IMR-90 (cell line): ENCODE measurements around the gene SLC4A8. TPM values are rescaled to one million over a fixed set of nuclear protein-coding genes. Genes with fewer than 3 reads are reported as not detected.

ENCODE experiments used
- ATAC-seq: fragments of 200-7000 bp; cut with Tn5 transposase; 2 replicates; pipeline ENCODE4 v1.9.1; 2020; ENCODE audit warnings: low read depth, mild to moderate bottlenecking, moderate library complexity
- BruUV-seq: library from RNA; stranded (reverse); fragments of 400-500 nt; replicated peaks from 2 replicates; lab custom pipeline; 2021; lab: Mats Ljungman, UMichigan
- CTCF ChIA-PET: fragments of 300-600 bp; formaldehyde crosslinking; extraction: SDS; loops from one replicate; lab custom pipeline; 2021; ENCODE audit warnings: antibody characterized with exemption; lab: Yijun Ruan, JAX
- POLR2A ChIA-PET: fragments of 300-600 bp; sonication (Branson Sonifier 250); formaldehyde crosslinking; loops from one replicate; lab custom pipeline; 2022; ENCODE audit warnings: antibody characterized with exemption; ENCODE audit not compliant: unreplicated experiment; lab: Charles Lee
- DNase-seq: peaks from one replicate; pipeline ENCODE4 v3.0.0; 2013
- H2AFZ ChIP-seq: replicated peaks from 2 replicates; pipeline ENCODE3; 2013; ENCODE audit warnings: low read length, mild to moderate bottlenecking; ENCODE audit not compliant: poor library complexity
- H2AK5ac ChIP-seq: 2 replicates; pipeline ENCODE4 v1.6.1; 2013; ENCODE audit warnings: low read depth, low read length, inconsistent platforms
- H2AK9ac ChIP-seq: replicated peaks from 2 replicates; pipeline ENCODE3; 2013; ENCODE audit warnings: mild to moderate bottlenecking, low read depth, low read length, moderate library complexity; ENCODE audit not compliant: poor library complexity
- H2BK120ac ChIP-seq: 2 replicates; pipeline ENCODE4 v1.6.1; 2013; ENCODE audit warnings: low read depth, low read length, inconsistent platforms
- H2BK15ac ChIP-seq: 3 replicates; pipeline ENCODE4 v1.6.1; 2013; ENCODE audit warnings: low read depth, low read length, inconsistent platforms
- H2BK20ac ChIP-seq: 2 replicates; pipeline ENCODE4 v1.6.1; 2013; ENCODE audit warnings: low read depth, mild to moderate bottlenecking, inconsistent platforms, low read length, moderate library complexity
- H2BK5ac ChIP-seq: 2 replicates; pipeline ENCODE4 v1.6.1; 2013; ENCODE audit warnings: mild to moderate bottlenecking, low read depth, low read length, inconsistent platforms; ENCODE audit not compliant: poor library complexity, severe bottlenecking
- H3K14ac ChIP-seq: replicated peaks from 2 replicates; pipeline ENCODE4 v1.6.1; 2013; ENCODE audit warnings: low read depth, low read length, inconsistent platforms
- H3K18ac ChIP-seq: 2 replicates; pipeline ENCODE4 v1.6.1; 2013; ENCODE audit warnings: low read depth, low read length, control low read depth
- H3K23ac ChIP-seq: 2 replicates; pipeline ENCODE4 v1.6.1; 2013; ENCODE audit warnings: low read depth, low read length, inconsistent platforms
- H3K27ac ChIP-seq: 2 replicates; pipeline ENCODE4 v1.5.1; 2013; ENCODE audit warnings: mild to moderate bottlenecking, control low read depth, low read length; ENCODE audit not compliant: insufficient read depth
- H3K27me3 ChIP-seq: 2 replicates; pipeline ENCODE4 v1.6.1; 2013; ENCODE audit warnings: low read length; ENCODE audit not compliant: control insufficient read depth, insufficient read depth
- H3K36me3 ChIP-seq: 2 replicates; pipeline ENCODE4 v1.6.1; 2013; ENCODE audit warnings: low read length, mixed read lengths; ENCODE audit not compliant: control insufficient read depth, insufficient read depth
- H3K4ac ChIP-seq: 2 replicates; pipeline ENCODE4 v1.6.1; 2013; ENCODE audit warnings: low read depth, low read length, inconsistent platforms
- H3K4me1 ChIP-seq: 2 replicates; pipeline ENCODE4 v1.6.1; 2013; ENCODE audit warnings: low read length, mixed read lengths; ENCODE audit not compliant: control insufficient read depth, insufficient read depth
- H3K4me2 ChIP-seq: 2 replicates; pipeline ENCODE4 v1.6.1; 2013; ENCODE audit warnings: low read depth, mild to moderate bottlenecking, control low read depth, low read length, moderate library complexity
- H3K4me3 ChIP-seq: 2 replicates; pipeline ENCODE4 v1.5.1; 2013; ENCODE audit warnings: low read depth, mild to moderate bottlenecking, control low read depth, low read length, moderate library complexity; ENCODE audit not compliant: insufficient read depth
- H3K56ac ChIP-seq: 2 replicates; pipeline ENCODE4 v1.6.1; 2013; ENCODE audit warnings: low read length, inconsistent platforms; ENCODE audit not compliant: insufficient read depth; ENCODE audit errors: extremely low read depth
- H3K79me1 ChIP-seq, 2 experiments: 2 replicates each; pipeline ENCODE4 v1.6.1; 2013; ENCODE audit warnings: low read length in 2 of 2, inconsistent platforms in 1 of 2, low read depth in 1 of 2
- H3K9ac ChIP-seq: 2 replicates; pipeline ENCODE4 v1.6.1; 2013; ENCODE audit warnings: low read depth, low read length, control low read depth
- H3K9me1 ChIP-seq: 2 replicates; pipeline ENCODE4 v1.6.1; 2013; ENCODE audit warnings: low read length, inconsistent platforms; ENCODE audit not compliant: insufficient read depth
- H3K9me3 ChIP-seq: 2 replicates; pipeline ENCODE4 v1.6.1; 2013; ENCODE audit warnings: low read length; ENCODE audit not compliant: control insufficient read depth, insufficient read depth
- H4K20me1 ChIP-seq: 2 replicates; pipeline ENCODE4 v1.6.1; 2013; ENCODE audit warnings: low read length, inconsistent platforms; ENCODE audit not compliant: insufficient read depth
- H4K5ac ChIP-seq: 2 replicates; pipeline ENCODE4 v1.6.1; 2013; ENCODE audit warnings: mild to moderate bottlenecking, low read depth, low read length, control low read depth
- H4K8ac ChIP-seq, 2 experiments: 2 replicates each; pipeline ENCODE4 v1.6.1; 2013; ENCODE audit warnings: low read depth in 2 of 2, low read length in 2 of 2, control low read depth in 1 of 2, inconsistent platforms in 1 of 2
- H4K91ac ChIP-seq: 2 replicates; pipeline ENCODE4 v1.6.1; 2013; ENCODE audit warnings: low read depth, low read length, inconsistent platforms; ENCODE audit not compliant: insufficient read depth
- BHLHE40 ChIP-seq: fragments of 150-350 bp; IDR thresholded peaks from 2 replicates; pipeline ENCODE4 v1.6.1; 2016; ENCODE audit warnings: mild to moderate bottlenecking, low read depth, low read length
- CEBPB ChIP-seq: IDR thresholded peaks from 2 replicates; pipeline ENCODE4 v1.6.1; 2012; ENCODE audit warnings: low read depth, low read length, improper control_type of control experiment
- CHD1 ChIP-seq: IDR thresholded peaks from 2 replicates; pipeline ENCODE4 v1.6.1; 2012; ENCODE audit warnings: low read depth, low read length, improper control_type of control experiment
- CTCF ChIP-seq: conservative IDR thresholded peaks from 2 replicates; pipeline ENCODE4 v1.5.1; 2012; ENCODE audit warnings: mild to moderate bottlenecking, low read depth, low read length, improper control_type of control experiment
- MAFK ChIP-seq: IDR thresholded peaks from 2 replicates; pipeline ENCODE4 v1.6.1; 2012; ENCODE audit warnings: low read depth, low read length, improper control_type of control experiment
- NFE2L2 ChIP-seq: fragments of 150-350 bp; IDR thresholded peaks from 2 replicates; pipeline ENCODE4 v1.6.1; 2016; ENCODE audit warnings: low read depth, mild to moderate bottlenecking, low read length
- RAD21 ChIP-seq: IDR thresholded peaks from 2 replicates; pipeline ENCODE4 v1.6.1; 2012; ENCODE audit warnings: low read length, improper control_type of control experiment
- SMC3 ChIP-seq: fragments of 150-350 bp; IDR thresholded peaks from 2 replicates; pipeline ENCODE4 v1.6.1; 2016; ENCODE audit warnings: low read depth, mild to moderate bottlenecking, antibody characterized with exemption, low read length, moderate library complexity
- WGBS, 2 experiments: methylation state at CpG; one replicate each; pipeline versions ENCODE4 v1.1.5 to v1.1.7; 2013; ENCODE audit warnings: missing lambda C conversion rate in 2 of 2; ENCODE audit not compliant: insufficient read length in 1 of 2; ENCODE audit errors: extremely low coverage in 2 of 2; 5-methylcytosine and 5-hydroxymethylcytosine counted together
- dilution Hi-C: fragments of 300-500 bp; cut with HindIII; formaldehyde crosslinking; loops from one replicate; pipeline ENCODE4 v1.14.3; 2018; ENCODE audit warnings: low sequenced_read_pairs; ENCODE audit not compliant: unreplicated experiment
- in situ Hi-C: fragments of 300-500 bp; cut with MboI; formaldehyde crosslinking; loops from 3 replicates; pipeline ENCODE4 v1.14.3; 2019; ENCODE audit warnings: low sequenced_read_pairs, inconsistent platforms, mixed read lengths
- intact Hi-C: fragments of 100-400 bp; cut with micrococcal nuclease; formaldehyde crosslinking; loops from 2 replicates; pipeline ENCODE4 v1.10.0; 2022
- polyA plus RNA-seq, 3 experiments: library from polyadenylated mRNA; depleted of rRNA; stranded (reverse); fragments of >200 nt; gene quantifications; 2 replicates each; pipeline ENCODE4 v1.2.3, GENCODE V29; 2012; ENCODE audit warnings: low replicate concordance in 1 of 3
- total RNA-seq: library from RNA; depleted of rRNA; stranded (reverse); fragments of >200 nt; gene quantifications from 2 replicates; pipeline ENCODE4 v1.2.3, GENCODE V29; 2012

Gene SLC4A8
- total and polyA plus RNA-seq, 2 of the 4 experiments (the other 2 are of a cell fraction), result 3.1 to 5.2 TPM

GRCh38 chr12:51417826-51418225, 6.8 kb upstream of the SLC4A8 start:
- H4K5ac ChIP-seq, result no peak overlapping the region
- H3K9me3 ChIP-seq, result no peaks in the 10 kb centered on the region
- H4K91ac ChIP-seq, result no peak overlapping the region
- CTCF ChIA-PET, result interaction anchor here (3.4 kb wide), 1 partner anchor 457 kb away, joined by 11 read pairs; no protein-coding TSS in a partner anchor
- H3K14ac ChIP-seq, result no peak overlapping the region
- no TSS peak for BruUV-seq
- no peak overlapping the region for H2BK15ac ChIP-seq
- H3K27me3 ChIP-seq, result no peaks in the 10 kb centered on the region; the same call in 1 of the 2 replicates
- no peak overlapping the region for H2AFZ ChIP-seq
- no peak overlapping the region for H3K4ac ChIP-seq
- intact Hi-C loops, result no loop called here
- H4K20me1 ChIP-seq, result no peaks in the 10 kb centered on the region
- H3K4me1 ChIP-seq, result no peaks in the 10 kb centered on the region
- H3K23ac ChIP-seq, result no peak overlapping the region
- H3K27ac ChIP-seq, result no peak overlapping the region
- no peak overlapping the region for H2BK20ac ChIP-seq
- H3K4me2 ChIP-seq, result no peak overlapping the region
- H3K18ac ChIP-seq, result no peak overlapping the region
- no peaks in the 10 kb centered on the region for H3K9me1 ChIP-seq
- dilution Hi-C loops, result no loop called here
- H3K9ac ChIP-seq, result no peak overlapping the region
- no peaks in the 10 kb centered on the region for H3K36me3 ChIP-seq
- POLR2A ChIA-PET, result no interaction called here
- in situ Hi-C loops, result no loop called here
- H3K4me3 ChIP-seq, result no peak overlapping the region
- H3K56ac ChIP-seq, result no peak overlapping the region
- H2BK120ac ChIP-seq, result no peak overlapping the region
- WGBS, 2 experiments, result 62% methylated on average over 2 of the region's 4 CpGs; no CpG with 5 or more reads in 1 of the 2 experiments
- H2BK5ac ChIP-seq, result no peak overlapping the region
- H2AK5ac ChIP-seq, result no peak overlapping the region
- no peaks in the 10 kb centered on the region for H3K79me1 ChIP-seq
- no peak for TF ChIP-seq SMC3
- TF ChIP-seq CHD1, result no peak
- TF ChIP-seq NFE2L2, result no peak
- TF ChIP-seq RAD21, result no peak
- no peak for TF ChIP-seq CEBPB
- TF ChIP-seq MAFK, result no peak
- TF ChIP-seq CTCF, result no peak
- TF ChIP-seq BHLHE40, result no peak
- DNase-seq (no peak), ATAC-seq (no peak)
- no peak overlapping the region for H4K8ac ChIP-seq
- no peak overlapping the region for H2AK9ac ChIP-seq
